Measurements from ENCODE around the gene LMO7. TPM values are rescaled to one million over a fixed set of nuclear protein-coding genes. Genes with fewer than 3 reads are reported as not detected.
"Not testable (repeated sequence)": the region's sequence is repeated elsewhere in the genome, so short reads cannot be mapped to it uniquely, and the experiment has no call there.

LMO7 gene
- total RNA-seq, 1 donor from 2014 or later: 60.8 TPM

DNA sequence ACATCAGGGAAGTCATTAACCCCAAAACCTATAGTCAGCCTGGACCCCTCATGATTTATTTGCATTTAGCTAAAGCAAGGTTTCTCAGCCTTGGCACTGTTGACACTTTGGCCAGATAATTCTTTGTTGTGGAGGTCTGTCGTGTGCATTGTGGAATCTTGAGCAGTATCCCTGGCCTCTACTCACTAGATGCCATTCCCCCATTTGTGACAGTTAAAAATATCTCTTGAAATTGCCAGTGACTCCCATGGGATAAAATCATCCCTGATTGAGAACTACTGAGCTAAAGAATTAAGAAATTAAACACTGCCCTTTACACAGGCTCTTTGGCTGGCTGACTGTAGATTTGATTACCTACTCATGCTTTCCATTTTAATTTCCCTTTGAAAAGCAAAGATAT lies 102.7 kb downstream of the LMO7 start:
- no peaks in the 10 kb centered on the region for H3K27me3 Mint-ChIP-seq (ENCODE audit: low read depth)
- peaks cover 22% of the 10 kb centered on the region for H3K9me3 Mint-ChIP-seq
- TF ChIP-seq CTCF (IDR thresholded peaks at IDR 0.05; ENCODE audit: unreplicated experiment): no peak
- no peak for DNase-seq (ENCODE audit: low spot score in 2 of 2, unreplicated experiment in 2 of 2)
- no peak overlapping the region for H3K4me3 Mint-ChIP-seq
- H3K4me1 Mint-ChIP-seq: peaks cover 10% of the 10 kb centered on the region
- H3K36me3 Mint-ChIP-seq: peaks cover 26% of the 10 kb centered on the region
- no peak overlapping the region for H3K27ac Mint-ChIP-seq

- TF ChIP-seq CTCF (IDR thresholded peaks at IDR 0.05; ENCODE audit: unreplicated experiment): no peak
- Mint-ChIP-seq H3K36me3 (peaks cover 24% of the 10 kb centered on the region), H3K4me3 (no peak overlapping the region), H3K9me3 (peaks cover 24% of the 10 kb centered on the region), H3K27me3 (ENCODE audit: low read depth) (no peaks in the 10 kb centered on the region), H3K4me1 (peaks cover 10% of the 10 kb centered on the region), H3K27ac (no peak overlapping the region)
- no peak for DNase-seq (ENCODE audit: low spot score in 2 of 2, unreplicated experiment in 2 of 2)
Observed at GRCh38 chr13:75739244-75739868, 103.2 kb downstream of the LMO7 start.

- H3K27ac Mint-ChIP-seq: no peak overlapping the region
- no peak for DNase-seq (ENCODE audit: low spot score in 2 of 2, unreplicated experiment in 2 of 2)
- TF ChIP-seq CTCF (IDR thresholded peaks at IDR 0.05; ENCODE audit: unreplicated experiment): no peak
- no peaks in the 10 kb centered on the region for H3K27me3 Mint-ChIP-seq (ENCODE audit: low read depth)
- peaks cover 28% of the 10 kb centered on the region for H3K36me3 Mint-ChIP-seq
- peaks cover 30% of the 10 kb centered on the region for H3K9me3 Mint-ChIP-seq
- H3K4me3 Mint-ChIP-seq: no peak overlapping the region
- peaks cover 10% of the 10 kb centered on the region for H3K4me1 Mint-ChIP-seq
Observed at GRCh38 chr13:75740031-75740430, 103.9 kb downstream of the LMO7 start.

GRCh38 chr13:75743072-75743471 lies 106.9 kb downstream of the LMO7 start:
- not testable (repeated sequence) for H3K4me1 Mint-ChIP-seq; H3K27ac Mint-ChIP-seq; H3K27me3 Mint-ChIP-seq (ENCODE audit: low read depth); H3K4me3 Mint-ChIP-seq; DNase-seq (ENCODE audit: low spot score in 2 of 2, unreplicated experiment in 2 of 2)
- H3K36me3 Mint-ChIP-seq: peaks cover 35% of the 10 kb centered on the region
- peaks cover 49% of the 10 kb centered on the region for H3K9me3 Mint-ChIP-seq

DNA sequence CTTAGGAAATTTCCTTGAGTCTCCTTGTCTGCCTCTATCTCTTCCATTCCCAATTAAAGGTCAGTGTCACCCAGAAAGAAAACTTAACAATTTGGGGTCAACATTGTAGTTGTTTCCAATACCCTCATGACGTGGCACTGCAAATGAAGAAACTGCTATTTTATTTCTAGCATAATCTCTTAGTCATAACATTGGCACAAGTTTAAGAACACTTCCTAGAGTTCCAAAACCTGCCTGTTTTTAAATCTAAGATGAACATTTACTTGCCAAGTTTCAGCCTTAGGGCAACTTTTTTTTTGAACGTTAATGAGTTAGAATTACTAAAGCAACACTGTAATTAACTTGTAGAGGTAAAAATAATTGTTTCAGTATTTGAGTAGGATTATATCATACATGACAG lies 108.0 kb downstream of the LMO7 start:
- Mint-ChIP-seq H3K4me1 (no peaks in the 10 kb centered on the region), H3K4me3 (no peak overlapping the region), H3K27me3 (ENCODE audit: low read depth) (no peaks in the 10 kb centered on the region), H3K9me3 (peaks cover 49% of the 10 kb centered on the region), H3K27ac (no peak overlapping the region), H3K36me3 (peaks cover 35% of the 10 kb centered on the region)
- no peak for TF ChIP-seq CTCF (IDR thresholded peaks at IDR 0.05; ENCODE audit: unreplicated experiment)
- DNase-seq (ENCODE audit: low spot score in 2 of 2, unreplicated experiment in 2 of 2): no peak

- Mint-ChIP-seq H3K4me3 (no peak overlapping the region), H3K27me3 (ENCODE audit: low read depth) (no peaks in the 10 kb centered on the region), H3K36me3 (peaks cover 35% of the 10 kb centered on the region), H3K27ac (no peak overlapping the region), H3K4me1 (peaks cover 3% of the 10 kb centered on the region), H3K9me3 (peaks cover 49% of the 10 kb centered on the region)
- TF ChIP-seq CTCF (IDR thresholded peaks at IDR 0.05; ENCODE audit: unreplicated experiment): no peak
- no peak for DNase-seq (ENCODE audit: low spot score in 2 of 2, unreplicated experiment in 2 of 2)
Observed at GRCh38 chr13:75745387-75745786, 109.3 kb downstream of the LMO7 start.

Measured in mesothelial cell of epicardium (in vitro differentiated cells).